Tibial nerve (tissue), 4 donors: ENCODE data around the gene MAPRE2. TPM values are rescaled to one million over a fixed set of nuclear protein-coding genes. Genes with fewer than 3 reads are reported as not detected.

Experiments used
- DNase-seq, 2 donors: peaks; one replicate each; pipeline ENCODE4 v3.0.0-alpha.2; 2019; ENCODE audit warnings: low spot score in 2 of 2
- H3K27ac ChIP-seq, 4 donors: fragments of 200-600 bp; sonication (generic) in 3 of 4; one replicate each; pipeline ENCODE4 v1.5.1; 2017 to 2019; ENCODE audit warnings: mild to moderate bottlenecking in 1 of 4
- H3K27me3 ChIP-seq, 2 donors: fragments of 200-600 bp; sonication (generic) in 1 of 2; one replicate each; pipeline versions ENCODE4 v1.5.1 to v1.6.0; 2017 to 2019
- H3K36me3 ChIP-seq, 3 donors: fragments of 200-600 bp; sonication (generic); one replicate each; pipeline ENCODE4 v1.5.1; 2018 to 2019
- H3K4me1 ChIP-seq, 4 donors: fragments of 200-600 bp; sonication (generic) in 3 of 4; one replicate each; pipeline ENCODE4 v1.5.1; 2017 to 2019
- H3K4me3 ChIP-seq, 4 donors: fragments of 200-600 bp; sonication (generic) in 3 of 4; one replicate each; pipeline ENCODE4 v1.5.1; 2017 to 2019; ENCODE audit warnings: mild to moderate bottlenecking in 1 of 4, moderate library complexity in 1 of 4
- H3K9me3 ChIP-seq, 4 donors: fragments of 200-600 bp; sonication (generic) in 3 of 4; one replicate each; pipeline ENCODE4 v1.5.1; 2017 to 2019
- EP300 ChIP-seq, 2 donors: sonication (generic); formaldehyde crosslinking; IDR thresholded peaks; one replicate each; pipeline ENCODE4 v1.6.1; 2017; ENCODE audit warnings: antibody characterized with exemption in 2 of 2, mild to moderate bottlenecking in 1 of 2
- POLR2A ChIP-seq, 2 donors: fragments of 450-650 bp; IDR thresholded peaks; one replicate each; pipeline ENCODE4 v1.6.1; 2017; ENCODE audit warnings: antibody characterized with exemption in 2 of 2, mild to moderate bottlenecking in 2 of 2, moderate library complexity in 2 of 2
- WGBS, 2 donors: methylation state at CpG; one replicate each; pipeline ENCODE4 v1.1.5; 2018; 5-methylcytosine and 5-hydroxymethylcytosine counted together
- total RNA-seq, 4 donors: library from RNA; depleted of rRNA; stranded (reverse); fragments of >200 nt; gene quantifications; one replicate each; pipeline ENCODE4 v1.1.0, GENCODE V29; 2016
- TF ChIP-seq, protein P1 (sequence below), 5 experiments: fragments of 200-600 bp in 3 of 5; fragments of 450-650 bp in 2 of 5; sonication (generic) in 3 of 5; IDR thresholded peaks; one replicate each; pipeline ENCODE4 v1.5.1; 2016 to 2019; ENCODE audit warnings: antibody characterized with exemption in 5 of 5, mild to moderate bottlenecking in 3 of 5, moderate library complexity in 2 of 5

Gene MAPRE2
- total RNA-seq, 4 donors from 2014 or later: 18.9 to 33.3 (median 29.4) TPM

- no peaks in the 10 kb centered on the region for H3K27me3 ChIP-seq
- DNase-seq: no peak
- peaks cover 0 to 18% (median 3%) of the 10 kb centered on the region in 4 donors for H3K4me1 ChIP-seq
- H3K4me3 ChIP-seq: no peak overlapping the region
- H3K27ac ChIP-seq: peak overlapping the region in 1 of 4 donors; percentile 31
- WGBS, 2 donors: 52 to 59% methylated on average over 5 of the region's 5 CpGs
- no peaks in the 10 kb centered on the region for H3K9me3 ChIP-seq
- H3K36me3 ChIP-seq: no peaks in the 10 kb centered on the region
- peak in 1 of 2 donors; percentile 56 for TF ChIP-seq EP300 (IDR thresholded peaks at IDR 0.05)
- TF ChIP-seq, protein P1, sequence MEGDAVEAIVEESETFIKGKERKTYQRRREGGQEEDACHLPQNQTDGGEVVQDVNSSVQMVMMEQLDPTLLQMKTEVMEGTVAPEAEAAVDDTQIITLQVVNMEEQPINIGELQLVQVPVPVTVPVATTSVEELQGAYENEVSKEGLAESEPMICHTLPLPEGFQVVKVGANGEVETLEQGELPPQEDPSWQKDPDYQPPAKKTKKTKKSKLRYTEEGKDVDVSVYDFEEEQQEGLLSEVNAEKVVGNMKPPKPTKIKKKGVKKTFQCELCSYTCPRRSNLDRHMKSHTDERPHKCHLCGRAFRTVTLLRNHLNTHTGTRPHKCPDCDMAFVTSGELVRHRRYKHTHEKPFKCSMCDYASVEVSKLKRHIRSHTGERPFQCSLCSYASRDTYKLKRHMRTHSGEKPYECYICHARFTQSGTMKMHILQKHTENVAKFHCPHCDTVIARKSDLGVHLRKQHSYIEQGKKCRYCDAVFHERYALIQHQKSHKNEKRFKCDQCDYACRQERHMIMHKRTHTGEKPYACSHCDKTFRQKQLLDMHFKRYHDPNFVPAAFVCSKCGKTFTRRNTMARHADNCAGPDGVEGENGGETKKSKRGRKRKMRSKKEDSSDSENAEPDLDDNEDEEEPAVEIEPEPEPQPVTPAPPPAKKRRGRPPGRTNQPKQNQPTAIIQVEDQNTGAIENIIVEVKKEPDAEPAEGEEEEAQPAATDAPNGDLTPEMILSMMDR (IDR thresholded peaks at IDR 0.05): no peak
- no peak for TF ChIP-seq POLR2A (IDR thresholded peaks at IDR 0.05)
Observed at GRCh38 chr18:35084494-35085449, 43.6 kb downstream of the MAPRE2 start.

DNA sequence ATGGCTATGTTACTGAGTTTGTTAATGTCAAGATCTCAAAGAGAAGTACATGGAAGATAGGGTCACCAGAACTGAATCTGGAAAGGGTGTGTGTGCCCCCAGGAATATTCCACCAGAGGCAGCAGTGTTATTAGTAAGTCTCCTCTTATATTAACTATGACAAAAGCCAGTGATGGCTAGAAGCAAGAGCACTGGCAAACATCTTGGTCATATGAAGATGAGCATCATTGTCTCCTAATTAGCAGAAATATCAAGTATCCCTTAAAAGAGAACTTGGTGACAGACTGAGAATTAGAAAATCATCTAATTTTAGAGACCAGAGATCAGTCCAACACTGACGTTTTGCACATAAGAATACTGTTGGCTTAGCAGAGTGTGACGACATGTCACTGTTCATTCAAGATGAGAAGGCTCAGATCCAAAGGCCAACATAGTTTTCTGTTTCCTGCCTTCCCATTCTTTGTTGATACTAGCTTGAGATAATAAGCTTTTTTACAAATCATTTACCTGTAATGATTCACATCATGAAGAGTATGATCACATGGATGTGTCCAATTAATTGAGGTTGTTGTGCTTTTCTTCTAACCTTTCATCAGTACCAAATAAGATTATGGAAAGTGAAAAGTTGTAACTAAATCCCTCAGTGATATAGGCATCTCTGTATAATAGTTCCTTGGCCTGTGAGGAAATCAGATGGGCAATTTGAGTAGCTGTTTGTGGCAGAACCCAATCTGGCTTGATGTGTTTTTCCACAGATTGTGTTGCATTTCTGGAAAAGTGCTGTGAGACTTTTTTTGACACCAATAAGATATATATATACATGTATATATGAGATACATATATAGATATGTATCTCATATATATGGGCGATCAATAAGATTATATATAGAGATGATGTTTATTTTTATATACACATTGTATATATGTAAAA is 44.5 kb downstream of the MAPRE2 start:
- Histone ChIP-seq H3K27me3 (no peaks in the 10 kb centered on the region), H3K4me1 (peaks cover 0 to 18% (median 3%) of the 10 kb centered on the region in 4 donors), H3K9me3 (no peaks in the 10 kb centered on the region), H3K4me3 (no peak overlapping the region), H3K27ac (peak overlapping the region in 2 of 4 donors; percentile 29 to 70), H3K36me3 (no peaks in the 10 kb centered on the region)
- TF ChIP-seq, protein P1 (IDR thresholded peaks at IDR 0.05): no peak
- no peak for TF ChIP-seq EP300 (IDR thresholded peaks at IDR 0.05)
- no peak for TF ChIP-seq POLR2A (IDR thresholded peaks at IDR 0.05)
- 54 to 58% methylated on average over 3 of the region's 3 CpGs for WGBS, 2 donors
- DNase-seq: no peak

- 98 to 99% methylated on average over 2 of the region's 2 CpGs for WGBS, 2 donors
- no peak overlapping the region for H3K4me3 ChIP-seq
- no peak for TF ChIP-seq EP300 (IDR thresholded peaks at IDR 0.05)
- TF ChIP-seq, protein P1 (IDR thresholded peaks at IDR 0.05): no peak
- no peak for TF ChIP-seq POLR2A (IDR thresholded peaks at IDR 0.05)
- H3K36me3 ChIP-seq: no peaks in the 10 kb centered on the region
- no peak for DNase-seq
- H3K9me3 ChIP-seq: no peaks in the 10 kb centered on the region
- H3K27ac ChIP-seq: no peak overlapping the region
- peaks cover 0 to 18% (median 3%) of the 10 kb centered on the region in 4 donors for H3K4me1 ChIP-seq
- no peaks in the 10 kb centered on the region for H3K27me3 ChIP-seq
Observed at GRCh38 chr18:35086704-35087103, 45.5 kb downstream of the MAPRE2 start.

DNA sequence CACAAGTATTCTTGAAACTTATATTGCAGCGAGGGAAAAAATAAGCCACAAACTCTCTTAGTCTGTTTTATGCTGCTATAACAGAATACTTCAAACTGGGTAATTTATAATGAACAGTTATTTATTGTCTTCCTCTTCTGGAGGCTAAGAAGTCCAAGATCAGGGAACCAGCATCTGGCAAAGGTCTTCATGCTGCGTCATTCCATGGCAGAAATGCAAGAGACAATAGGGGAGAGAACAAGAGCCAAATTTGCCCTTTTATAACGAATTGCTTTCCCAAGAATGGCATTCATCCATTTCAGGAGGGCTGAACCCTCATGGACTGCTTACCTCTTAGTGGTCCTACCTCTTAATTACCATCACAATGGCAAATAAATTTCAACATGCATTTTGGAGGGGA is 46.5 kb downstream of the MAPRE2 start:
- 54 to 61% methylated on average over 3 of the region's 3 CpGs for WGBS, 2 donors
- Histone ChIP-seq H3K9me3 (no peaks in the 10 kb centered on the region), H3K4me1 (peaks cover 0 to 18% (median 3%) of the 10 kb centered on the region in 4 donors), H3K27ac (no peak overlapping the region), H3K36me3 (no peaks in the 10 kb centered on the region), H3K4me3 (no peak overlapping the region), H3K27me3 (no peaks in the 10 kb centered on the region)
- TF ChIP-seq POLR2A (IDR thresholded peaks at IDR 0.05) (no peak), EP300 (IDR thresholded peaks at IDR 0.05) (no peak)
- TF ChIP-seq, protein P1 (IDR thresholded peaks at IDR 0.05): no peak
- no peak for DNase-seq
